Measurements from ENCODE around the gene NOVA2.

The NOVA2 gene

GRCh38 chr19:46022061-46022430 lies 48.4 kb upstream of the NOVA2 start:
- TF ChIP-seq CTCF (conservative IDR thresholded peaks at IDR 0.05; ENCODE audit: low read depth, low read length): no peak
- H3K4me1 ChIP-seq (ENCODE audit: low read depth, poor library complexity, severe bottlenecking): peaks cover 2% of the 10 kb centered on the region
- no peaks in the 10 kb centered on the region for H4K20me1 ChIP-seq (ENCODE audit: insufficient read depth)
- H3K9ac ChIP-seq: no peak overlapping the region
- no peak overlapping the region for H3K4me2 ChIP-seq
- H2AFZ ChIP-seq (ENCODE audit: low read depth): no peak overlapping the region
- H3K27me3 ChIP-seq (ENCODE audit: insufficient read depth, low read depth): no peaks in the 10 kb centered on the region
- H3K36me3 ChIP-seq (ENCODE audit: insufficient read depth): no peaks in the 10 kb centered on the region
- no peak overlapping the region for H3K27ac ChIP-seq
- H3K79me2 ChIP-seq (ENCODE audit: insufficient read depth, low read depth): no peaks in the 10 kb centered on the region
- no peak overlapping the region for H3K4me3 ChIP-seq (IDR thresholded peaks at IDR 0.05; ENCODE audit: insufficient read depth, low read depth, low read length)

- H3K79me2 ChIP-seq (ENCODE audit: insufficient read depth, low read depth): no peaks in the 10 kb centered on the region
- no peak overlapping the region for H3K4me3 ChIP-seq (IDR thresholded peaks at IDR 0.05; ENCODE audit: insufficient read depth, low read depth, low read length)
- no peaks in the 10 kb centered on the region for H3K36me3 ChIP-seq (ENCODE audit: insufficient read depth)
- no peak for TF ChIP-seq CTCF (conservative IDR thresholded peaks at IDR 0.05; ENCODE audit: low read depth, low read length)
- no peak overlapping the region for H3K9ac ChIP-seq
- H4K20me1 ChIP-seq (ENCODE audit: insufficient read depth): no peaks in the 10 kb centered on the region
- H3K4me1 ChIP-seq (ENCODE audit: low read depth, poor library complexity, severe bottlenecking): peaks cover 4% of the 10 kb centered on the region
- H3K4me2 ChIP-seq: no peak overlapping the region
- H3K27ac ChIP-seq: no peak overlapping the region
- no peaks in the 10 kb centered on the region for H3K27me3 ChIP-seq (ENCODE audit: insufficient read depth, low read depth)
- no peak overlapping the region for H2AFZ ChIP-seq (ENCODE audit: low read depth)
Measured at GRCh38 chr19:46021531-46022041, 47.9 kb upstream of the NOVA2 start.

GRCh38 chr19:46020819-46021125 lies 47.1 kb upstream of the NOVA2 start:
- H2AFZ ChIP-seq (ENCODE audit: low read depth): no peak overlapping the region
- H3K4me1 ChIP-seq (ENCODE audit: low read depth, poor library complexity, severe bottlenecking): peaks cover 5% of the 10 kb centered on the region
- H3K4me3 ChIP-seq (IDR thresholded peaks at IDR 0.05; ENCODE audit: insufficient read depth, low read depth, low read length): no peak overlapping the region
- H3K27me3 ChIP-seq (ENCODE audit: insufficient read depth, low read depth): no peaks in the 10 kb centered on the region
- no peaks in the 10 kb centered on the region for H3K36me3 ChIP-seq (ENCODE audit: insufficient read depth)
- no peaks in the 10 kb centered on the region for H4K20me1 ChIP-seq (ENCODE audit: insufficient read depth)
- no peak for TF ChIP-seq CTCF (conservative IDR thresholded peaks at IDR 0.05; ENCODE audit: low read depth, low read length)
- H3K27ac ChIP-seq: no peak overlapping the region
- H3K9ac ChIP-seq: no peak overlapping the region
- no peaks in the 10 kb centered on the region for H3K79me2 ChIP-seq (ENCODE audit: insufficient read depth, low read depth)
- no peak overlapping the region for H3K4me2 ChIP-seq

GRCh38 chr19:46019270-46019669 lies 45.6 kb upstream of the NOVA2 start:
- Histone ChIP-seq H3K27me3 (ENCODE audit: insufficient read depth, low read depth) (no peaks in the 10 kb centered on the region; the same call in 1 of the 2 replicates), H3K27ac (no peak overlapping the region), H3K4me3 (IDR thresholded peaks at IDR 0.05; ENCODE audit: insufficient read depth, low read depth, low read length) (no peak overlapping the region), H3K79me2 (ENCODE audit: insufficient read depth, low read depth) (no peaks in the 10 kb centered on the region), H4K20me1 (ENCODE audit: insufficient read depth) (no peaks in the 10 kb centered on the region), H3K4me1 (ENCODE audit: low read depth, poor library complexity, severe bottlenecking) (peaks cover 8% of the 10 kb centered on the region), H3K9ac (no peak overlapping the region), H2AFZ (ENCODE audit: low read depth) (no peak overlapping the region), H3K36me3 (ENCODE audit: insufficient read depth) (no peaks in the 10 kb centered on the region), H3K4me2 (no peak overlapping the region)
- no peak for TF ChIP-seq CTCF (conservative IDR thresholded peaks at IDR 0.05; ENCODE audit: low read depth, low read length)
